ENCODE data around the gene DDX10. TPM values are rescaled to one million over a fixed set of nuclear protein-coding genes. Genes with fewer than 3 reads are reported as not detected.

The DDX10 gene
- total RNA-seq, 2 donors from 2014 or later: 12.6 to 17.6 TPM

- H3K27ac ChIP-seq: no peak overlapping the region
- intact Hi-C loops (cut with DNase I): no loop called here
- no peak for DNase-seq
- H3K27me3 ChIP-seq: no peaks in the 10 kb centered on the region
- TF ChIP-seq CTCF (IDR thresholded peaks at IDR 0.05): no peak
- H3K9ac ChIP-seq (ENCODE audit: low read depth in 2 of 2, low read length in 2 of 2): no peak overlapping the region
- no peak overlapping the region for H3K4me3 ChIP-seq
- H3K9me3 ChIP-seq: no peaks in the 10 kb centered on the region
- no peaks in the 10 kb centered on the region for H3K36me3 ChIP-seq
- no peaks in the 10 kb centered on the region for H3K4me1 ChIP-seq
Measured at GRCh38 chr11:108838102-108838791, 173.4 kb downstream of the DDX10 start.

- no peaks in the 10 kb centered on the region for H3K4me1 ChIP-seq
- no peak overlapping the region for H3K9ac ChIP-seq (ENCODE audit: low read depth in 2 of 2, low read length in 2 of 2)
- no peaks in the 10 kb centered on the region for H3K36me3 ChIP-seq
- H3K4me3 ChIP-seq: no peak overlapping the region
- no peak for DNase-seq
- no peaks in the 10 kb centered on the region for H3K27me3 ChIP-seq
- H3K9me3 ChIP-seq: no peaks in the 10 kb centered on the region
- H3K27ac ChIP-seq: no peak overlapping the region
- intact Hi-C loops (cut with DNase I): no loop called here
- TF ChIP-seq CTCF (IDR thresholded peaks at IDR 0.05): no peak
Measured at GRCh38 chr11:108838792-108839105, 173.9 kb downstream of the DDX10 start.

GRCh38 chr11:108846009-108846408 is 181.1 kb downstream of the DDX10 start:
- Histone ChIP-seq H3K9ac (ENCODE audit: low read depth in 2 of 2, low read length in 2 of 2) (no peak overlapping the region), H3K9me3 (no peaks in the 10 kb centered on the region), H3K27me3 (no peaks in the 10 kb centered on the region), H3K4me1 (no peaks in the 10 kb centered on the region), H3K36me3 (no peaks in the 10 kb centered on the region), H3K27ac (no peak overlapping the region), H3K4me3 (no peak overlapping the region)
- DNase-seq: no peak
- intact Hi-C loops (cut with DNase I): no loop called here
- TF ChIP-seq CTCF (IDR thresholded peaks at IDR 0.05): no peak

- H3K36me3 ChIP-seq: no peaks in the 10 kb centered on the region
Measured at GRCh38 chr11:108847298-108847990, 182.6 kb downstream of the DDX10 start.

GRCh38 chr11:108851781-108852180 is 186.9 kb downstream of the DDX10 start:
- no peaks in the 10 kb centered on the region for H3K4me1 ChIP-seq
- no peak for DNase-seq
- TF ChIP-seq CTCF (IDR thresholded peaks at IDR 0.05): no peak
- no peak overlapping the region for H3K27ac ChIP-seq
- no peak overlapping the region for H3K4me3 ChIP-seq
- H3K9me3 ChIP-seq: no peaks in the 10 kb centered on the region
- H3K27me3 ChIP-seq: no peaks in the 10 kb centered on the region
- no peaks in the 10 kb centered on the region for H3K36me3 ChIP-seq
- no peak overlapping the region for H3K9ac ChIP-seq (ENCODE audit: low read depth in 2 of 2, low read length in 2 of 2)
- intact Hi-C loops (cut with DNase I): no loop called here

More at GRCh38 chr11:108847298-108847990, 182.6 kb downstream of the DDX10 start:
- intact Hi-C loops (cut with DNase I): no loop called here
- Histone ChIP-seq H3K9me3 (no peaks in the 10 kb centered on the region), H3K4me1 (no peaks in the 10 kb centered on the region), H3K4me3 (no peak overlapping the region), H3K27me3 (no peaks in the 10 kb centered on the region), H3K9ac (ENCODE audit: low read depth in 2 of 2, low read length in 2 of 2) (no peak overlapping the region), H3K27ac (no peak overlapping the region)
- no peak for TF ChIP-seq CTCF (IDR thresholded peaks at IDR 0.05)
- no peak for DNase-seq

All from colonic mucosa (tissue), 4 donors.